Measurements from ENCODE around the gene BCCIP. TPM values are rescaled to one million over a fixed set of nuclear protein-coding genes. Genes with fewer than 3 reads are reported as not detected.

Gene BCCIP
- total RNA-seq, 1 donor from 2014 or later: 43.4 TPM

DNA sequence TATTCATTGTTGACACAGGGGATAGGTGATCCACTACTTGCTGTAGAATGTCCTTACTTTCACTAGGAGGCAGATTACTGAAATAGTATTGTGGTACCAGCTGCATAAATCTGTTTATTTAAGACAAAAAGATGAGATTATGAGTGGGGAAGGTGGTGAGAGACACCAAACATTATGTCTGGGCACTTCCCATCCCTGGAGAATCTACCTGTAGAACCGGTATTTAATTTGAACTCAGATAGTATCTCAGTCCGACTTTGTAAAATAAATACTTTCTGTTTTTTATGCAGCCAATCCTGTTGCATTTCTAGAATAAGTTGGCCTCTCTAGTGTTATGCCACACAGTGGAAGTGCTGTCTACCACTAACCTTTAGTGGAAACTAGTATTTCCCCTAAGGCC is 13.4 kb downstream of the BCCIP start:
- ATAC-seq (no peak), DNase-seq (no peak)

DNA sequence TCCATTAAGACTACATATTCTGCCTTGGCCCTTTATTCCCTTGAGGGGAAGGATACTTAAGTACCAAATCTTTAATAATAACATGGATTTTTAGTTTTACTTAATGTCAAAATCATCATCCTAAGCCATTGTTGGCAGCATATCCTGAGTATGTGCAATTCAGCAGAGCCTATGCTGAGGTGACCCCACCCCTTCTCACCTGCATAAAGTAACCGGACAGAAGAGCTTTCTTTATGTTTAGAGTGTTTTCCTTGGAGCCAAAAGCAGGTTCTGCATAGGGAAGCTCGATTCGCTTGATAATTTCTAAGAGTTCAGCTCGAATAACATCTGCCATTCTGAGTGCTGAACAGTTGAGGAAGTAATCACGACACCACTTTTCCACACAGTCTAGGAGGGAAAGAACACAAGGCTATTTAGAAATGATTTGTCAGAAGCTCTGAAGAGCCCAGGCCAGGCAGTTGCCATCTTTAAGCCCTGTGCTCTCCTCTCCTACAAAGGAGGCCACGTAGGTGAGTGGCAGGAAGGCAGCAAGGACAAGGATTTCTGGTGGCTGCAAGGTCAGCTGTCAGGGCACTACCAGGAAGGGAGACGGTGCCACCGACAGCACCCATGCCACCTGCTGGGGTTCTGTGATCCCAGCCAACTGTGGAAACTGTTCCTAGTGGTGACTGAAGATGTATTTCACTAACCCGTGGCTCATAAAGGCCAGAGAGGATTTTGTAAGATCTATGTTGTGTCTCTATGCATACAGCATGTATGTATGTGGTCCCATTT is 15.6 kb downstream of the BCCIP start:
- intact Hi-C loops (cut with micrococcal nuclease): no loop called here
- DNase-seq (no peak), ATAC-seq (peak; percentile 32)

More for the DNA sequence above, 13.4 kb downstream of the BCCIP start:
- intact Hi-C loops (cut with micrococcal nuclease): no loop called here

DNA sequence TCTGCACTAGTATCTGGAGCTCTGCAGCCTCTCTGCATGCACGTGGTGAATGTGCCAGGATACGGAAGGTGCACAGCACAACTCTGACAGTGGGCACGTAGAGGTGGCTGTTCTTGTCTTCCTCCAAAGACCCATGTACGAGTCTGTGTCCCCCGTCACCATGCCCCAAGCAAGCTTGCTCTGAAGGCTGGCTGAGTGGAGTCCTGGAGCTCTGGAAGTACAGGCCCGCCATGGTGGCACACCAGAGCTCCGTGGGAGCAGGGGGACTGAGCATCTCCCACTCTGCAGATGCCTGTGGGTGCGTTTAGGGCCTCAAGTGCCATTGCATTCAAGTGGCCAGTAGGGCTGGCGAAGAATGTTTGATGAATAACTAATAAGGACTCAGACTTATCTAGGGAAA is 17.1 kb downstream of the BCCIP start:
- DNase-seq: no peak
- no peak for ATAC-seq
- intact Hi-C loops (cut with micrococcal nuclease): no loop called here

DNA sequence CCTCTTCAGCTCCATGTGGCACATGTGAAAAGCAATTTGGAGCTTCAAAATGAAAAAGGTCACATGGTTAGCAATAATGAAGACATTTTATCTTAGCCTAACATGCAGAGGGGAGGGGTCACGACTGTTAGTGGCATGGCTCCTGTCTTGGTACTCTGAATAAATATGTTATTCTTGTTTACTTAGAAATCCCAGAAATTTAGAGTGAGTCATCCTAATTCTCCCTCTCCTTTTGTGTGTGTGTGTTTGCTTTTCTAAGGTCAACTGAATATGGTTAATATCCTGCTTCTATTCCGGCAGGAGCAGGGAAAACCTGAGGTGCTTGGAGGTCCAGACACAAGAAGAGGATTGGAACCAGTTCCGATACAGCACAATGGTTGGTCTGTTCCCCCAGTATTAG is 17.6 kb downstream of the BCCIP start:
- no peak for ATAC-seq
- DNase-seq: no peak
- intact Hi-C loops (cut with micrococcal nuclease): no loop called here

DNA sequence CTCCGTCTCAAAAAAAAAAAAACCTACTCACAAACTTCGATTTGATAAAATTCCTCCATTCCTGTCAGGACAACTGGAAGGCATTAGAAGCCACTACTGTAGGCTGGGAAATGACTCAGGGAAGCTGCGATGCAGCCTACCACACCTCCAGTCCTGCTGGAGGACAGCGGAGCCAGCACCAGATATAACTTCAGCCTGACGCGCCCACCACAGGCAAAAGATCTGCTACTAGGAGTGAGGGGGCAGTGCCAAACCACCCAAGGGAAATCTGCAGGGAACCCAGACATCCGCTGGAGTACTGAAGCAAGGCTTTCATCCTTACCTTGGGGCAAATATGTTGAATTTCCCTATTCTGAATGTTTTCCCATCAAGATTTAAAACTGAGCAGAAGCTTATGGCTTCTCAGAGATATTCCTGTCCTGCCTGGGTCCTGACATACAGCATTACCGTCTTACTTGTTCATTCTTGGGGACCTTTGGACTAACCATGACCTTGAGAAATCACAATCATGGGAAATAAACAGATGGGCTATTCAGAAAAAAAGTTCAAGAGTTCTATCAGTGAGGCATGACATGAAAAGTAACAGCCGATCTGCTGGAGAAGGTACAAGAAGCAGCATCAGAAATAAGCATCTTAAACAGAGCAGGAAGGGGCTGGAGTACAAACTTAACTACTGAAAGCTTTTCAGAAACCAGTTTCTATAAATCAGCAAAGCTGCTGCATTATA is 20.4 kb downstream of the BCCIP start:
- intact Hi-C loops (cut with micrococcal nuclease): no loop called here
- ATAC-seq (no peak), DNase-seq (no peak)

DNA sequence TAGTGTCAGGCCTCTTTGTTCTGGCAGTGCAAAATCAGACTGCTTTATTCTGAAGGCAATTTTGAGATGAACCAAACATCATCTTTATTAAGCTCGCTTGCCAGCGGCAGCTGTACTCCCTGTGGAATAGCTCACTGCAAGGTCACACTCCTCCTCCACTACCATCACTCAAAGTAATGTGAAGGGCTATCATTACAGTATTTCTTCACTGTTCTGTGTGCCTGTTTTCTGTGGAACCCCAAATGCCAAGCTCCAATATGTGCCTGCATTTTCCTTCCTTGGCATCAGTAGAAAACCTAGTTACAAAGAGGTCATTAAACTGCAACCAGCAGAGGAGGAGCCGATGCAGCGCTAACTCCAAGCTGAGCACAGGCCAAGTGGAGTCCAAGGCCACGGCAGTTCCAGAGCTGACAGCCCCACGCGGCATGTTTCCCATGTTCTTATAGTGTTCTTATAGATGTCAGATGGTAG is 21.4 kb downstream of the BCCIP start:
- intact Hi-C loops (cut with micrococcal nuclease): no loop called here
- ATAC-seq (peak; percentile 49), DNase-seq (peak; percentile 31)

DNA sequence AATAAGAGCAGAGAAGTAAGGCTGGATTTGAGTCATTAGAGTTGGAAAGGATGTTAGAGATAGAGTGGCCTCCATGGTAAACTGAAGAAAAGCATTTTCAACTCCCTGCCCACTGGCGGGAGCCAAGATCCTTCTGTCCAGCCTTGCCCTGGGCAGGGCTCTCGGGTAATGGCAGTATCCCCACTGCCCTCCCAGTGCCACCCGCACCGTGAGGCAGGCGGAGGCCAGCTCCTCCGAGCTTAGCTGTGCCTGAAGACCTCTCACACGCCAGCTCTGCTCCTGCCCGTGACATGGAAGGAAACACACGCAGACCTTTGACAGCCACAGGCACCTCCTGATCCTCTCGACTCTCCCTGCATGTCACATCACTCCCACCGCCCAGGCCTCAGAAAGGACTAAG is 22.3 kb downstream of the BCCIP start:
- DNase-seq (no peak), ATAC-seq (no peak)
- intact Hi-C loops (cut with micrococcal nuclease): no loop called here

DNA sequence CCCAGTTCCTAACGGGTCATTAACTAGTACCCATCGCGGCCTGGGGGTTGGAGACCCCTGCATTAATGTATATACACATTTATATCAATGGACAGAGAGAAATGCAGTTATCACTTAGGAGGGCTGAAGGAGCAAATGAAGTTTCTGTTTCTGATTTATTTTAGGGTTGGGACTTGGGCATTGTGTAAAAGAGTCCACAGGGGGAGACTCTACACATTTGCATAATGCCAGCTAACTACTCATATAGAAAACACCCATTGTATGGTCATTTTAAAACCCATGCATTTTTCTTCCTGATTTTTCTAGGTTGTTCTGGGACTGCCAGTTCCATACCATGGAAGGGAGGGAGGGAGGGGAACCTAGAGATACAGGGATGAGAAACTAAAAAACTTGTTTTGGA is 23.5 kb downstream of the BCCIP start:
- ATAC-seq: no peak
- intact Hi-C loops (cut with micrococcal nuclease): no loop called here
- DNase-seq: no peak

DNA sequence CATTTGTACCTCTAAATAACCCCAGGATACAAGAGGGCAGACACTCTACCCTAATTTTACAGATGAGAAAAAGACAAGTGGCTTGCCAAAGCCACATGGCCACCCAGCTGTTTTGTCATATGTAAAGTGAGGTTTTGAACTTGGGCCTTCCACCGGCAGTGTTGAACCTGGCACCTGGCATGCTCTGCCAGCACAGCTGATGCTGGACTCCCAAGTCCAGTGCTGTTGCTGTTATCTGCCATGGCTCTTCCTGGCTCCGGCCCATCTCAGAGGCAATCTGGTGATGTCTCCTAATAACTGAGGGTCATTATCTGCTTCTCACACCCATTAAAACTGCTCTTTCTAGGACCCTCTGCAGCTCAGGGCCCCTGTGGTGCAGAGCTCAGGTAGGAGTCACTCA is 25.0 kb downstream of the BCCIP start:
- intact Hi-C loops (cut with micrococcal nuclease): no loop called here
- DNase-seq: no peak
- ATAC-seq: no peak

DNA sequence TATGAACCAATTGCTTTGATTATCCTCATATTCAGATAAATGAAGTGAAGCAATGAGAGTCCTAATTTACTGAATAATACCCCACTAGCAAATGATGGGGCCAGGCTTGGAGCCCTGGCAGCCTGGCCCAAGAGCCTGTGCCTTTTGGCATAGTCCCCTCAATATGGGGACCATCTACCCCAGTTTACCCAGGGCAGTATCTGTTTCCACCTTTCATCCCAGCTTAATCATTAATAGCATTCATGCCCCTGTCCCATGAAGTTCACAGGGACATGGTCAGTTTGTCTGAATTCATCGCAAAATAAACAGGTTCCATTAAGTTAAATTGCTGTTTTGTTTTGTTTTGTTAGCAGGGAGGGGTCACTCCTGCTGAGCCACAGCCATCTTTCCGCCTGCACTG is 25.5 kb downstream of the BCCIP start:
- no peak for ATAC-seq
- intact Hi-C loops (cut with micrococcal nuclease): no loop called here
- DNase-seq: no peak

DNA sequence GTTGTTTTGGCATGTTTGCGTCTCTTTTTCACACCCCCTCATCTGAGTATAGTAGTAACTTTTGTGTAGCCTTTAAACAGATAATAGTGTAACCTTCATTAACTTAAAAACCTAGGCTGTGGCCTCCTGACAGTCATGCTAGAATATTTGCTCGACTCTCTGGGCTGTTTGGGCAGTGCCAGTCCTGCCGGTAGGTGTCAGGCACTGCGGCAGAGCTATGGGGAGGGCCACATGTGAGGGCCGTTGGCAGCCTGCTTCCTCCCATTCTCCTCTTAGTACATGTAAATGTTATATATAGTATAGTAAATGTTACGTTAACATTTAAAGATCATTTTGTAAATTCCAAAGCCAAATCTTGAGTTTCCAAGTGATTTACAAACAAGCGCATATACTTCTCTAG is 26.1 kb downstream of the BCCIP start:
- DNase-seq (no peak), ATAC-seq (no peak)

DNA sequence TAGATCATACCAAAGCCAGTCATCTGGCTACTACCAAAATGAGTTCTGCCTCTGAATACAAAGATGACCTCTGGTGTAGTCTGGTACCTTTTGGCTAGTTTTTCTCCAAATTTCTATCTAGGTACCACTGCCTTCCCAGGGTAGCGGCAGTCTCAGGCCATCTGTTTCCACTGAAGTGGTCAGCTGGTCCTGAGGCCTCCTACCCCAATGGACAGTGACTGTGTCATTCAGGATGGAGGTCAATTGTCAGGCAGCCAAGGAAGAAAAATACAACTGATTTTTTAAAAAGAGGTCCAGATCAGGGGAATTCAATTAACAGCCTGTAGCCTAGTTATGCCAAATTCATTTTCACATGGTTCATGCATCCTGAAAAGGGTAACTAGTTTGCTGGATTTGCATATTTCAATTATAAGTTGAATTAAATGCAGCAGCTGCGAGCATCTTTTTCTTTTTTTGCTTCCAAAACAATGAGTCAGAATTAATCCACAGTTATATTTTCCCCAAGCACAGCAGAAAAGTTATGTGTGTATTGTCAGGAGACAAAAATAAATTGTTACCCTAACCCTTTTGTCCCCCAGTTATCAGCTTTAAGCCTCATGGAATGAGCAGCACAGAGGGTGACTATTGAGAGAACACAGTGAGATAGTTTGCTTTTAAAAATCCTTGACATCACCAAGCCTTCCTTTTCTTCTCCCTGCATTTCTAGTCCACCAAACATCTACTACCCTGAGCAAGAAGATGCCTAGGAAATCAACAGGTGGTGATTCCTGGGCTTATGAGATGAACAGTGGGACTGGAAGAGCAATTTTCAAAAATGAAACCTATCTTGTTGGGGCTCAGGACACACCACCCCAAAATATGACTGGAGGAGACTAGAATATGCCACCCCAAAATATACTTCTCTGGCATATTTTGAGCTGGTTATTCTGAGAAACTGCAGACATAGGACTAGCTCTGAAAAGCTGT is 27.7 kb downstream of the BCCIP start:
- intact Hi-C loops (cut with micrococcal nuclease): no loop called here
- DNase-seq: no peak
- ATAC-seq: peak; percentile 77

More for the DNA sequence above, 26.1 kb downstream of the BCCIP start:
- intact Hi-C loops (cut with micrococcal nuclease): no loop called here

DNA sequence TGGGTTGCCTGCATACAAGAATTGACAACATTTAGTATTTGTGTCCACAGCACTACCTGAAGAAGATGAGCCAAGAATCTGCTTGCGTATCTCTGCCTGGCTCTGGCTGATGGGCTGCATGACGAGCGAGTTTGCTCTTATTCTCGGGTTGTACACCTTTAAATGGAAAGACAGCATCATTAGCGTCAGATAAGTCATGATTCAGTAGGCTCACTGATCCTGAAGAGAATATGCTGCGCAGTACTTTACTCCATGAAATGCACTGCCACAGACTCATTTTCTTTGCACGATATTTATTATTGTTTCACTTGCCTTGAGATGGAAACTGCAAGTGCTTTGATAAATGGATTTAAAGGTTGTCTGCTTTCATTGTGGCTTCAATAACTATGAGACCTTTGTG is 29.1 kb downstream of the BCCIP start:
- no peak for ATAC-seq
- DNase-seq: no peak
- intact Hi-C loops (cut with micrococcal nuclease): no loop called here

DNA sequence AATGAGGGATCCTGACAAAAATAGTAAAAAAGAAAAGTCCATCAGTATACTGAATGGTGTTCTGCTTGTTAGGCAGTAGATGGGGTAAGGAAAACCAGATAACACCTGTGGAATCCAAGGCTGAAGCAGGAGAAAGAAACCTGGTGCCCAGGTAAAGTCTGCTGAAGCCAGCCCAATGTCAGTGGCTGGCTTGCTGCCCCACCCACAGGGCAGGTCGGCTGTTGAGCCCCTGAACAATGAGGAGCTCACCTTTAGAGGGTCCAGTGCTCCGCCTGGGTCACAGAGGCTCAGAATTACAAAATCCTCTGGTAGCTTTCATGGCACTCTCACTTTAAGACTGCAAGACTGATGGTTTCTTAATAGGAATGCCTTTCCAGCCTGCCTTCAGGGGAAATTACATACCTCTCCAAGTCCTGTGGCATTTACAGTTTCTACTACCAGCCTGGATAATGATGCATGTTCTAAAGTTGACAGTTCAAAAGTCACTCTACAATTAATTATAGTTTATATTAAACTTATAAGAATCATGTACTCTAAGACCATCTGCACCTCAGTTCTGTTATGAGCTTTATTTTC is 33.9 kb downstream of the BCCIP start:
- ATAC-seq (no peak), DNase-seq (no peak)
- intact Hi-C loops (cut with micrococcal nuclease): no loop called here

DNA sequence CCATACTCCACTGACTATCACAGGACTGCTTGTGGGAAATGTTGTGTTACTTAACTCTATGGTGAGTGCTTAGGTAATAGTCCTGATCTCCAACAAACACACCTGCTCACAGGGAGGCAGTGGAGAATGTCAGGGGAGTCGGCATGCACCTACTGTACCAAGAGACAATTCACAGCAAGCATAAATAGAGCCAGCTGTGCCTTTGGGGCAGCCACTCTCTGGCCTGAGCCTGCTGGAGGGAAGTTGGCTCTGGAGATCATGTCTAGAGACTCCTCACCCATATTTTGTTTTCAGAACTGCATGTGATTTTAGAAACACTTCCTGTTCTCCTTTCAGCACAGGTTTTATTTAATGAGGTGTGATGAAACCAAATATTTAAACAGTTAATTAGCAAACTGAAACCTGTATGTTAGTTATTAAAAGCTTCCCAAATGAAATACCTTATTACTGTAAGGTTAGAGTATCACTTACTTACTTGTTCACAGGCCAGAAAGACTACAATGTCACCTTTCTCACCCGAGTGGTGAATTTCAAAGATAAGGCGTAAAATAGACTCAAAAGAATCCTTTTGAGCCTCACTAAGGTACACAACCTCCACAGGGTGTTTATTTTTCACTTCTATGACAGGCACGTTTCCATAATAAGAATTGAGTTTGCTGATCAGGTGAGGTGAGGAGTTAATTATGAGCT is 35.9 kb downstream of the BCCIP start:
- ATAC-seq (no peak), DNase-seq (no peak)
- intact Hi-C loops (cut with micrococcal nuclease): no loop called here

DNA sequence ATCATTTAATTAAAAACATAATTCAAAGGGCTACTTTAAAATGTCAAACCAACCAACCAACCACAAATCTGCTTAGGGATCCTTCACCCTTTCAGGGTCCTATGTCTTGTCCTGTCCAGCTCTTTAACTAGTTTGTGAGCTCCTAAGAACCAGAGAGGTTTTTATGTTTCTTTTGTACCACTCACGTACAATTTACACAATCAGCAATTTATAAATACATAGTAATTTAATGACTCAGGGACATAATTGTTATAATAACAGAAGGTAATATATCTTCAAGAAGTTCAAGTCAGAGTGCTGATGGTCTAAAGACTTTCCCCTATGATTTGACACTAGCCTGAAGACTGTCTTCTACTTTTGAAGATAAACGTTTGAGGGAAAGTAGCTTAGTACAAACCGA is 41.8 kb downstream of the BCCIP start:
- intact Hi-C loops (cut with micrococcal nuclease): no loop called here
- DNase-seq: no peak
- ATAC-seq: no peak

DNA sequence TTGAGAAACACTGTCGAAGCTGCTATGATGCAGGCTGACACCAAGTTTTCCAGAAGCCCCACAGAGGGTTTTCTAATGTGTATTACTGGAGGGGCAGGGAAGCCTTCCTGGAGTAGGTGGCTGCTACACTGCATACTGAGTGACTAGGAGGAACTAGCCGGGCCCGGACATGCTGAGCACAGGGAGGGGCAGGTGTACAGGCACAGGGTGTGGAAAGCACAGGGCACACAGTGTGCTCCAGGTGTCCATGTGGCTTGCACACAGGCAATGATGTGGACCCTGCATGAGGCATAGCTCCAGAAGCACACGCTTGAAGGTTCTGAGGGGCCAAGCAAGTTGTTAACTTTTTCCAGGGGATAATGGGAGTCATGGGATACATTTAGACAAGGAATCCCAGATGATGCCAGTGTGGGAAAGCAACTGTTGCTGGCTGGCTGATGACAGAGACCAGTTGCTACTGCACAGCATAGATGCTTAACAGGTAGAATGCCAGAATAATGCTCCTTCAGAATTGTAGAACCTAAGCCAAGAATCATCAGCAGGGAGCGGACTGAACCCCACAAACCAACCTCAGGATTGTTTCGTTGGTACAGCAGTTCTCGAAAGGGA is 43.2 kb downstream of the BCCIP start:
- ATAC-seq: no peak
- no peak for DNase-seq
- intact Hi-C loops (cut with micrococcal nuclease): no loop called here

DNA sequence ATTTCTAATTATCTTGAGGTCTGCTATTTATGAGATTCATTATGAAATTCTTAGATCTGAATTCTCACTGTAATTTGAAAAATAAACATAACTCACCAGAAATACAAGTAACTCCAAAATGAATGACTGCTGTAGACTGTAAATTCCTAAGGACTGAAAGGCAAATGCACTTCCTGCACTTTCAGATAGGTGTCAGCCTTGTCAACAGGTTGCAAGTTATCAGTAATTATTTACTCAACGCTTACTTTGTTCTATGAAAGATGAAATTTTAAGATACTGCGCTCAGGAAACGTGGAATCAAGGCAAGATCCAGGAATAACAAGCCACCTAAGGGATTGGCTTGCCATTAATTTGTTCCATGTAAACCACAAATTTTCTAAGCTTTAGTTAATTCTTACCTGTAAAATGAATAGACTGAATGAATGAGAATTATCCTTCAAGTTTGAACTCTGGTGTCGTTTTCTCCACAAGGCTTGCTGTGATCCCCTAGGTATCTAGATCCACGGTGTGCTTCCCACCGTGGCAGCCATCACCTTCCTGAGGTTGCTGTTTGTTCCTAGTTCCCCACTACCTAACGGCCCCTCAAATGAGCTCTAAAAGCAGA is 45.1 kb downstream of the BCCIP start:
- ATAC-seq (no peak), DNase-seq (no peak)
- intact Hi-C loops (cut with micrococcal nuclease): no loop called here

All from left ventricle myocardium superior (tissue), 1 donor.